ENCODE data around the gene BIRC6.

BIRC6 gene

GRCh38 chr2:32403782-32404181 lies 47.0 kb downstream of the BIRC6 start:
- TF ChIP-seq SIN3A (IDR thresholded peaks at IDR 0.05; ENCODE audit: borderline replicate concordance, insufficient read depth, low read length) (no peak), FOXP2 (optimal IDR thresholded peaks at IDR 0.05; ENCODE audit: borderline replicate concordance, extremely low read depth, extremely low read length, insufficient read depth) (no peak), POLR2AphosphoS5 (IDR thresholded peaks at IDR 0.05; ENCODE audit: low read depth, low read length) (no peak), REST (IDR thresholded peaks at IDR 0.05; ENCODE audit: insufficient read depth in 1 of 2, low read depth in 2 of 2, low read length in 2 of 2) (no peak), TAF1 (IDR thresholded peaks at IDR 0.05; ENCODE audit: borderline replicate concordance, insufficient read depth, low read length) (no peak)

- TF ChIP-seq SIN3A (IDR thresholded peaks at IDR 0.05; ENCODE audit: borderline replicate concordance, insufficient read depth, low read length) (no peak), TAF1 (IDR thresholded peaks at IDR 0.05; ENCODE audit: borderline replicate concordance, insufficient read depth, low read length) (no peak)
These were observed 47.9 kb downstream of the BIRC6 start for GRCh38 chr2:32404691-32405090.

- TF ChIP-seq TAF1 (IDR thresholded peaks at IDR 0.05; ENCODE audit: borderline replicate concordance, insufficient read depth, low read length), result no peak
These were observed 59.7 kb downstream of the BIRC6 start for GRCh38 chr2:32416519-32416918.

GRCh38 chr2:32417659-32418058 lies 60.8 kb downstream of the BIRC6 start:
- TF ChIP-seq FOXP2 (optimal IDR thresholded peaks at IDR 0.05; ENCODE audit: borderline replicate concordance, extremely low read depth, extremely low read length, insufficient read depth) (no peak), POLR2AphosphoS5 (IDR thresholded peaks at IDR 0.05; ENCODE audit: low read depth, low read length) (no peak), SIN3A (IDR thresholded peaks at IDR 0.05; ENCODE audit: borderline replicate concordance, insufficient read depth, low read length) (no peak), REST (IDR thresholded peaks at IDR 0.05; ENCODE audit: insufficient read depth in 1 of 2, low read depth in 2 of 2, low read length in 2 of 2) (no peak), TAF1 (IDR thresholded peaks at IDR 0.05; ENCODE audit: borderline replicate concordance, insufficient read depth, low read length) (no peak)

GRCh38 chr2:32418778-32419177 lies 62.0 kb downstream of the BIRC6 start:
- TF ChIP-seq TAF1 (IDR thresholded peaks at IDR 0.05; ENCODE audit: borderline replicate concordance, insufficient read depth, low read length), result no peak
- TF ChIP-seq POLR2AphosphoS5 (IDR thresholded peaks at IDR 0.05; ENCODE audit: low read depth, low read length), result no peak
- no peak for TF ChIP-seq FOXP2 (optimal IDR thresholded peaks at IDR 0.05; ENCODE audit: borderline replicate concordance, extremely low read depth, extremely low read length, insufficient read depth)
- TF ChIP-seq REST (IDR thresholded peaks at IDR 0.05; ENCODE audit: insufficient read depth in 1 of 2, low read depth in 2 of 2, low read length in 2 of 2), result no peak
- TF ChIP-seq SIN3A (IDR thresholded peaks at IDR 0.05; ENCODE audit: borderline replicate concordance, insufficient read depth, low read length), result no peak

- no peak for TF ChIP-seq REST (IDR thresholded peaks at IDR 0.05; ENCODE audit: insufficient read depth in 1 of 2, low read depth in 2 of 2, low read length in 2 of 2)
- TF ChIP-seq SIN3A (IDR thresholded peaks at IDR 0.05; ENCODE audit: borderline replicate concordance, insufficient read depth, low read length), result no peak
- TF ChIP-seq POLR2AphosphoS5 (IDR thresholded peaks at IDR 0.05; ENCODE audit: low read depth, low read length), result no peak
These were observed 65.3 kb downstream of the BIRC6 start for GRCh38 chr2:32422133-32422532.
